Hepatocyte (in vitro differentiated cells): ENCODE measurements around the gene NOC4L. TPM values are rescaled to one million over a fixed set of nuclear protein-coding genes. Genes with fewer than 3 reads are reported as not detected.

Experiments
- DNase-seq: peaks from one replicate; pipeline ENCODE4 v3.0.0-alpha.2; 2016; ENCODE audit warnings: low spot score
- H2AFZ ChIP-seq: fragments of 200-600 bp; sonication (generic); 2 replicates; pipeline ENCODE4 v1.6.0; 2016; ENCODE audit warnings: antibody characterized with exemption, mild to moderate bottlenecking
- H3K27ac ChIP-seq: fragments of 200-600 bp; sonication (generic); 2 replicates; pipeline ENCODE4 v1.5.1; 2016; ENCODE audit warnings: mild to moderate bottlenecking
- H3K27me3 ChIP-seq: fragments of 200-600 bp; sonication (generic); 2 replicates; pipeline ENCODE4 v1.6.1; 2016
- H3K36me3 ChIP-seq: fragments of 200-600 bp; sonication (generic); replicated peaks from 2 replicates; pipeline ENCODE4 v1.5.1; 2016; ENCODE audit warnings: low read depth; ENCODE audit not compliant: insufficient read depth
- H3K4me1 ChIP-seq: fragments of 200-600 bp; sonication (generic); 2 replicates; pipeline ENCODE4 v1.5.1; 2016; ENCODE audit warnings: mild to moderate bottlenecking, moderate library complexity; ENCODE audit not compliant: insufficient read depth
- H3K4me2 ChIP-seq: fragments of 200-600 bp; sonication (generic); 2 replicates; pipeline ENCODE4 v1.6.0; 2016
- H3K4me3 ChIP-seq: fragments of 200-600 bp; sonication (generic); 2 replicates; pipeline ENCODE4 v1.5.1; 2016; ENCODE audit warnings: mild to moderate bottlenecking
- H3K79me2 ChIP-seq: fragments of 200-600 bp; sonication (generic); 2 replicates; pipeline ENCODE4 v1.6.0; 2017; ENCODE audit warnings: mild to moderate bottlenecking
- H3K9me2 ChIP-seq: fragments of 200-600 bp; sonication (generic); replicated peaks from 2 replicates; pipeline ENCODE4 v1.6.0; 2017; ENCODE audit warnings: mild to moderate bottlenecking; ENCODE audit not compliant: insufficient read depth
- H3K9me3 ChIP-seq: fragments of 200-600 bp; sonication (generic); 2 replicates; pipeline ENCODE4 v1.5.1; 2016; ENCODE audit warnings: low read depth, mild to moderate bottlenecking
- H4K20me1 ChIP-seq: fragments of 200-600 bp; sonication (generic); 2 replicates; pipeline ENCODE4 v1.6.0; 2016; ENCODE audit warnings: mild to moderate bottlenecking; ENCODE audit not compliant: insufficient read depth, poor library complexity, severe bottlenecking
- EZH2 ChIP-seq: fragments of 200-600 bp; sonication (generic); IDR thresholded peaks from 2 replicates; pipeline ENCODE4 v1.6.1; 2016; ENCODE audit warnings: antibody characterized with exemption, mild to moderate bottlenecking, borderline replicate concordance
- EZH2phosphoT487 ChIP-seq: fragments of 200-600 bp; sonication (generic); IDR thresholded peaks from one replicate; pipeline ENCODE4 v1.6.1; 2018; ENCODE audit warnings: antibody characterized with exemption, mild to moderate bottlenecking, low read depth, moderate library complexity; ENCODE audit not compliant: unreplicated experiment, severe bottlenecking
- WGBS: methylation state at CpG from one replicate; pipeline ENCODE4 v1.1.6; 2016; ENCODE audit warnings: low lambda C conversion rate; ENCODE audit errors: missing lambda C conversion rate; 5-methylcytosine and 5-hydroxymethylcytosine counted together
- polyA plus RNA-seq: library from polyadenylated mRNA; unstranded; fragments of >200 nt; fragmentation: Nextera tagmentation; extraction: Ambion mirVana; gene quantifications from 2 replicates; pipeline ENCODE4 v1.2.1, GENCODE V29; 2016
- total RNA-seq: library from RNA; depleted of rRNA; stranded (reverse); fragments of >200 nt; gene quantifications from 2 replicates; pipeline ENCODE4 v1.2.3, GENCODE V29; 2014
- TF ChIP-seq, protein P1 (sequence below): fragments of 200-600 bp; sonication (generic); IDR thresholded peaks from 2 replicates; pipeline ENCODE4 v1.5.1; 2016; ENCODE audit warnings: antibody characterized with exemption, mild to moderate bottlenecking; ENCODE audit not compliant: poor library complexity

The NOC4L gene
- total and polyA plus RNA-seq, 2 experiments from 2014 or later: 8.9 to 31.8 TPM

DNA sequence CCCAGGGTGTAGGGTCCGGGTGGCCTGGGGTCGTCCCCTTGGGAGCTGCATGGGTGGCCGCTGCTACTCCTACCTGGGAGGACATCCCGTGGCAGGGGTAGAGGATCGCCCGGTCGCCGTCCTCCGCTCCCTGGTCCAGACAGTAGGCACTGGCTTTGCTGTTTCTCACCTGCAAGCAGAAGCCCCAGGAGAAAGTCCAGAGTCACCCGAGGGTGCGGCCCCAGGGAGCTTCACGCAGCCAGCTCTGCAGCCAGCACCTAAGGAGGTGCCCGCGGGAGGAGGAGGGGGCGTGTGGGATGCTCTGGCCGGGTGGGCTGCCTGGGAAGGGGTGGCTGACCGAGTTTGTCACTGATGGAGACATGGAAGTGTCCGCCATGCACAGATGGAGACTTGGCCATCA, 54.8 kb downstream of the NOC4L start:
- 89% methylated on average over 16 of the region's 18 CpGs for WGBS
- Histone ChIP-seq H3K4me3 (no peak overlapping the region), H3K79me2 (no peaks in the 10 kb centered on the region), H3K36me3 (no peaks in the 10 kb centered on the region), H3K9me2 (no peaks in the 10 kb centered on the region), H3K27me3 (no peaks in the 10 kb centered on the region), H3K27ac (no peak overlapping the region), H4K20me1 (no peaks in the 10 kb centered on the region), H3K9me3 (no peaks in the 10 kb centered on the region), H2AFZ (no peak overlapping the region), H3K4me2 (no peak overlapping the region), H3K4me1 (no peaks in the 10 kb centered on the region)
- TF ChIP-seq, protein P1, sequence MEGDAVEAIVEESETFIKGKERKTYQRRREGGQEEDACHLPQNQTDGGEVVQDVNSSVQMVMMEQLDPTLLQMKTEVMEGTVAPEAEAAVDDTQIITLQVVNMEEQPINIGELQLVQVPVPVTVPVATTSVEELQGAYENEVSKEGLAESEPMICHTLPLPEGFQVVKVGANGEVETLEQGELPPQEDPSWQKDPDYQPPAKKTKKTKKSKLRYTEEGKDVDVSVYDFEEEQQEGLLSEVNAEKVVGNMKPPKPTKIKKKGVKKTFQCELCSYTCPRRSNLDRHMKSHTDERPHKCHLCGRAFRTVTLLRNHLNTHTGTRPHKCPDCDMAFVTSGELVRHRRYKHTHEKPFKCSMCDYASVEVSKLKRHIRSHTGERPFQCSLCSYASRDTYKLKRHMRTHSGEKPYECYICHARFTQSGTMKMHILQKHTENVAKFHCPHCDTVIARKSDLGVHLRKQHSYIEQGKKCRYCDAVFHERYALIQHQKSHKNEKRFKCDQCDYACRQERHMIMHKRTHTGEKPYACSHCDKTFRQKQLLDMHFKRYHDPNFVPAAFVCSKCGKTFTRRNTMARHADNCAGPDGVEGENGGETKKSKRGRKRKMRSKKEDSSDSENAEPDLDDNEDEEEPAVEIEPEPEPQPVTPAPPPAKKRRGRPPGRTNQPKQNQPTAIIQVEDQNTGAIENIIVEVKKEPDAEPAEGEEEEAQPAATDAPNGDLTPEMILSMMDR: no peak
- TF ChIP-seq EZH2phosphoT487: no peak
- no peak for TF ChIP-seq EZH2
- no peak for DNase-seq

DNA sequence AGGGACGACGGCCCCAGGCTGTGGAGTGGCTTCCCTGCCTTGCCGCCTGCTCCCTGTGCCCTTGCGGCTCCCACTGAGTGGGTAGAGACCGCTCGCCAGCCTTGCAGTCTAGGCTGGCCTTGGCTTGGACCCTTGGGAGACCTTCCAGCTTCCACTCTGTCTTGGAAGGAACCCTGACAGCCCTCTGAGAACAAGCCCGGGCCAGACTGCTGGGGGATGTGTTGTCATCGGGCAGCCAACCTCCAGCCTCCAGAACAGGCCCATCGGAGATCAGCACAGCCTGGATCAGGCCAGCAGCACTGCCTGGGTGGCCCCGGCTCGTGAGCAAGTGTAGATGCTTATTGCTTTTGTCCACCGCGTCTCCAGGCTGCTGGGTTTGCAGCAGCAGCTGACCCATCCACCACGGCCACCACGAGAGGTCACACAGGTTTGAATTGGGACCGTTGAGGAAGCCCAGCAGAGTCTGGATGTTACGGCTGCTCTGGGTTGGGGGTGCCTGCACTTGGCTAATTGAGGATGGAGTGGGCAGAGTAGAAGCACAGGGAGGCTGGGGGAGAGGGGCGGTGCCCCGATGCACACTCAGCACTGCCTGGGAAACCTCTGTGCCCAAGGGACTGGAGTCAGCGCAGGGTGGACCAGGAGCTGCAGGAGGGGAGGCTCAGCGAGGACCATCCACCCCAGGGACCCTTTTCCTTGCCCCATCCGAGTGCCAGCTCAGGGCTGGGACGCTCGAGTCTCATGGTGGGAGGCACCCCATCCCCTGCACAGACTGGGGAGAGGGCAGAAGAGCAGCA, 55.5 kb downstream of the NOC4L start:
- peaks cover 2% of the 10 kb centered on the region for H3K27me3 ChIP-seq
- no peak overlapping the region for H3K27ac ChIP-seq
- no peak overlapping the region for H2AFZ ChIP-seq
- DNase-seq: no peak
- no peak overlapping the region for H3K4me2 ChIP-seq
- no peak overlapping the region for H3K4me3 ChIP-seq
- 88% methylated on average over 24 of the region's 24 CpGs for WGBS
- no peaks in the 10 kb centered on the region for H4K20me1 ChIP-seq
- H3K36me3 ChIP-seq: no peaks in the 10 kb centered on the region
- no peaks in the 10 kb centered on the region for H3K4me1 ChIP-seq
- H3K79me2 ChIP-seq: no peaks in the 10 kb centered on the region
- no peaks in the 10 kb centered on the region for H3K9me3 ChIP-seq
- TF ChIP-seq EZH2 (no peak), EZH2phosphoT487 (no peak)
- TF ChIP-seq, protein P1: no peak
- H3K9me2 ChIP-seq: no peaks in the 10 kb centered on the region

DNA sequence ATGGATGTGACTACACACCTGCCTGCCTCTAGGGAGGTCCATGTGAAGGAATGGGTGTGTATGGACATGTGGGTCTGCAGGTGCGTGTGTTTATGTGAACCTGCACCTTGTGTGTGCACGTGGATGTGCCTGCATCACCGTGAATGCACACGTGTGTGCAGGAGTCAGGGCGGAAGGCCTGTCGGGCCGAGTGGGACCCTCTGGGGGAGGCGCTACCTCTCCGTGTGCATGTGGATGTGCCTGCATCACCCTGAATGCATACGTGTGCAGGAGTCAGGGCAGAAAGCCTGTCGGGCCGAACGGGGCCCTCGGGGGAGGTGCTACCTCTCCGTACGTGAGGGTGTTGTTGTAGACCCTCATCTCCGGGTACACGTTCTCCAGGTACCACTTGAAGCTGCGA, 56.5 kb downstream of the NOC4L start:
- TF ChIP-seq EZH2phosphoT487 (no peak), EZH2 (no peak)
- TF ChIP-seq, protein P1: no peak
- H3K27me3 ChIP-seq: peaks cover 9% of the 10 kb centered on the region

More for the DNA sequence above, 56.5 kb downstream of the NOC4L start:
- Histone ChIP-seq H3K9me3 (no peaks in the 10 kb centered on the region), H4K20me1 (no peaks in the 10 kb centered on the region), H3K4me1 (no peaks in the 10 kb centered on the region), H3K9me2 (no peaks in the 10 kb centered on the region), H3K4me2 (no peak overlapping the region), H3K4me3 (no peak overlapping the region), H2AFZ (no peak overlapping the region), H3K36me3 (no peaks in the 10 kb centered on the region), H3K27ac (no peak overlapping the region), H3K79me2 (no peaks in the 10 kb centered on the region)
- 93% methylated on average over 19 of the region's 19 CpGs for WGBS
- DNase-seq: no peak
